ENCODE data around the gene HDLBP.
A peak's percentile ranks its signal among the peaks of the same experiment; 100 is the strongest.
"Not testable (repeated sequence)": the region's sequence is repeated elsewhere in the genome, so short reads cannot be mapped to it uniquely, and the experiment has no call there.

HDLBP gene

GRCh38 chr2:241339839-241340630 is 24.6 kb upstream of the HDLBP start:
- DNase-seq (ENCODE audit: low read depth): no peak

- no peak for DNase-seq (ENCODE audit: low read depth)
Measured at GRCh38 chr2:241334813-241335212, 19.3 kb upstream of the HDLBP start.

GRCh38 chr2:241330616-241330981 is 15.1 kb upstream of the HDLBP start:
- no peak for DNase-seq (ENCODE audit: low read depth)

- DNase-seq (ENCODE audit: low read depth): no peak
Measured at GRCh38 chr2:241329669-241330615, 14.5 kb upstream of the HDLBP start.

- DNase-seq (ENCODE audit: low read depth): no peak
Measured at GRCh38 chr2:241325257-241325656, 9.8 kb upstream of the HDLBP start.

- no peak for DNase-seq (ENCODE audit: low read depth)
Measured at GRCh38 chr2:241324775-241325174, 9.3 kb upstream of the HDLBP start.

- no peak for DNase-seq (ENCODE audit: low read depth)
Measured at GRCh38 chr2:241323778-241324177, 8.3 kb upstream of the HDLBP start.

GRCh38 chr2:241321886-241322285 is 6.4 kb upstream of the HDLBP start:
- no peak for DNase-seq (ENCODE audit: low read depth)

GRCh38 chr2:241321033-241321432 is 5.6 kb upstream of the HDLBP start:
- DNase-seq (ENCODE audit: low read depth): no peak

- no peak for DNase-seq (ENCODE audit: low read depth)
Measured at GRCh38 chr2:241320394-241320793, 4.9 kb upstream of the HDLBP start.

- DNase-seq (ENCODE audit: low read depth): not testable (repeated sequence)
Measured at GRCh38 chr2:241318830-241319229, 3.4 kb upstream of the HDLBP start.

- DNase-seq (ENCODE audit: low read depth): no peak
Measured at GRCh38 chr2:241317391-241317790, 1.9 kb upstream of the HDLBP start.

- DNase-seq (ENCODE audit: low read depth): no peak
Measured at GRCh38 chr2:241316825-241317224, 1.4 kb upstream of the HDLBP start.

GRCh38 chr2:241315879-241316631 is 583 bp upstream of the HDLBP start, which contains the start of gene SEPTIN2:
TSS of gene SEPTIN2 (plus strand) at chr2:241315925. CDS start at chr2:241324233, 8,308 bp downstream.
- peak; percentile 41 for DNase-seq (ENCODE audit: low read depth)

- DNase-seq (ENCODE audit: low read depth): peak; percentile 63
Measured at GRCh38 chr2:241314226-241315092, 1.0 kb downstream of the HDLBP start.

GRCh38 chr2:241313543-241314095 is 1.9 kb downstream of the HDLBP start:
- DNase-seq (ENCODE audit: low read depth): no peak

GRCh38 chr2:241312082-241312481 is 3.4 kb downstream of the HDLBP start:
- peak; percentile 83 for DNase-seq (ENCODE audit: low read depth)

- DNase-seq (ENCODE audit: low read depth): no peak
Measured at GRCh38 chr2:241310917-241311566, 4.4 kb downstream of the HDLBP start.

GRCh38 chr2:241309684-241310117 is 5.8 kb downstream of the HDLBP start:
- peak; percentile 44 for DNase-seq (ENCODE audit: low read depth)

- no peak for DNase-seq (ENCODE audit: low read depth)
Measured at GRCh38 chr2:241308832-241309500, 6.5 kb downstream of the HDLBP start.
